RPMI7951 (cell line): Measurements from ENCODE around the gene USP40. TPM values are rescaled to one million over a fixed set of nuclear protein-coding genes. Genes with fewer than 3 reads are reported as not detected.

Experiments
- DNase-seq: peaks from one replicate; pipeline ENCODE4 v3.0.0-alpha.2; 2012; ENCODE audit warnings: low read depth
- total RNA-seq: library from RNA; depleted of rRNA; stranded (reverse); fragments of >200 nt; shearing (Covaris generic); gene quantifications from 2 replicates; pipeline ENCODE4 v1.2.3, GENCODE V29; 2014

Gene USP40
- total RNA-seq, 1 experiment from 2014 or later, result 26.0 TPM

DNA sequence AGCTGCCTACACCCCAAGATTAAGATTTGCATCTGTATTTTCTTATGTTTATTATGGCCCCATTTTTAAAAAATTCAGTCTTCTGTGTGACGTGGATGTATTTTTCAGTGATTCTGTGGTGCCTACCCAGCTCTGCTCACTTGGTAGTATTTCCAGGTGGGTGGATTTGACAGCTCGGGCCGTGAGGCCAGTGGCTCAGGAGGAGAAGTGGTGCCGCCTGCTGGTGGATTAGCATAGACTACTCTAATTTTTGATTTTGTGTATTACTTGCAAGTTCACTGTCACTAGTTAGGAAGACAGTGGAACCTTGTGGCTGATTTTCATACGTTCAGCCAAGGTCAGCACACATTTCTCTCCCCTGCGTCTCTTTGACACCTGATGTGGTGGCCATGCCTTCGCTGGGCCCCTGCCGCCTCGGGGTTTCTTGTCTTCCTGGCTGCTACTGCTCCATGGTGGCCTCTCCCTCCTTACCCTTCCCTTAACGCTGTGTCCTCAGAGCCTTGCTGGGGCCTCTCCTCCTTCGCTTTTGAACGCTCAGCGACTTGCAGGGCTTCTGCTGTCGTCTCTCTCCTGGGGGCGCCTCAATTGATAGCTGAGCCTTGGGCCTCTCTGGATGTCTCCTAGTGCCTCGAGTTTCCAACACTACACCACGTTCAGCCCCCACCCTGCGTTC, 122.9 kb downstream of the USP40 start:
- DNase-seq, result peak; percentile 76

DNA sequence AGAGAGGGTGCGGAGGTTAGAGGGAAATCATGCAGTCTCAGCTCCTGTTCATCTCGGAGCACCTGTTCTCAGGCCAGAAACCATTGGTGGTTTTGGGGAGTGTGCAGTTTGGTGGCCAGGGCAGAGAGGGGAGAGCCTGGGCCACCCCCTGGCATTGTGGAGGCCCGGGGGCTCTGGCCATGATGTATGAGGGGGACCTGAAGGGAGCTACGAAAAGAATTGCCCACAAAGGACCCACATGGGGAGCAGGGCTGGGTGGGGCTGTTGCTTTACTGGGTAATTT, 124.6 kb downstream of the USP40 start:
- DNase-seq, result no peak

DNA sequence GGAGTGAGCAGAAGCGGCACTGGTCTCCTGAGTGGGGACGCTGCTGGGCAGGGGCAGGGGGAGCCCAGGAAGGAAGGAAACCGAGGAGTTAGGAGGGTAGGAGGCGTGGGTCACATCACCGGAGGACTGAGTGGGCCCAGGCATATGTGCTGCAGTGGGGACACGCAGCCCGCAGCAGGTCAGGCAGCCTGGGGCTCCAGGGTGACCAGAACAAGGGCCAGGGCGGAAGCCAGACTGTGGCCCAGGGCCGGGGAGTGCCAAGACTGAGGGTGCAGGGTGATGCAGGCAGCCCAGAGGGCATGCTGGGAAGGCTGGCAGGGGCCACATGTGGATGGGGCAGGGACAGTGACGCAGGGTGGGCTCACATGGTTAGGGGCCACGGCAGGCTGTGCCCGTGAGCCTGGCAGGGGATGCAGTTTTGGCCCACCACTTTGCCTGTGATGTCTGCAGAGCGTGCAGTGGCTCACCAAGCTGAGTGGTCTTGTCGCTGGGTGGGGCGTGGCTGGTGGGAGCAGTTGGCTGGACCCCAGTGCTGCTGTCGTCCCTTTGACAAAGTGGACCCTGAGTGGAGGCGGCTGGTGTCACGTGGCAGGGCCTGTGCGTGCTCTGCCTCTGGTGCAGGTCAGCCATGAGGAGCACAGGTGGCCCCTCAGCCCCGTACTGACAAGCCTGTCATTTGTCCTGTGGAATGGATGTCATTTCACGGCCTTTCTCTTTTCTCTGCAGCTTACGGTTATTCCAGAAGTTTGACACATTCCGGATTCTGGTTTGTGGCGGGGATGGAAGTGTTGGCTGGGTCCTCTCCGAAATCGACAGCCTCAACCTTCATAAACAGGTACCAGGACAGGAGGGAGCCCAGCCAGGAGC, 125.2 kb downstream of the USP40 start:
- no peak for DNase-seq

DNA sequence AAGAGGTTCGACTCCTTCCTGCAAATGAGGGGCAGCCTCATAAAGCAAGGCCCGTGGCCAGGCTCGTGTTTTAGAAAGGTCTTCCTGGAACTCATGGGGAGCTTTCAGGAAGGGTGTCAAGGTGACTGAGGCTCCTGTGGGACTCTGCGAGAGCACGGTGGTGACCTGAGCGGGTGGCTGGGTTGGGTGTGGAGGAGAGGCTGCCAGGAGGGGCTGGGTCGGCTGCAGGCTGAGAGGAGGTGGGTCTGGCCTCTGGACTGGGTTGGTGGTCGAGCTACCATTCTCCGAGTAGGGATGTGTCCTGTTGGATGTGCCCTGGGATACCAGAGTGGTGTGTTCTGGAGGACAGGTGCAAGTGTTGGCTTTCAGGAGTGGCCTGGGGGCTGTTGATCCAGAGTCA, 125.9 kb downstream of the USP40 start:
- no peak for DNase-seq

DNA sequence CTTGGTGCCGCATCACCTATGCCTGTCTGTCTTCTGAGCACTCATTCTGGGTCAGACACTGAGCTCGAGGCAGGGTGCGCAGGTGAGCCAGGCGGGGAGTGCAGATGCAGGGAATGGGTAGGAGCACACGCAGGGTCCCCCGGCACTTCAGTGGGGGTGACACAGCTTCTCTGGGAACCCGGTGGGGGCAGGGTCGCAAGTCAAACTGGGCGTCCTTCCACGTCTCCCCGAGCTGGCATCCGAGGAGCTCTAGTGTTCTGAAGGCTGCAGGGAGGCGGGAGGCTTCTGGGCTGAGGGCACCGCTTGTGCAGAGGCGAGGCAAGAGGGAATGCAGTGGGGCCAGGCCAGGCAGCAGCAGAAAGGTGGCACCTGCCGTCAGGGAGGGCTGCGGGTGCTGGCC, 126.3 kb downstream of the USP40 start:
- no peak for DNase-seq

DNA sequence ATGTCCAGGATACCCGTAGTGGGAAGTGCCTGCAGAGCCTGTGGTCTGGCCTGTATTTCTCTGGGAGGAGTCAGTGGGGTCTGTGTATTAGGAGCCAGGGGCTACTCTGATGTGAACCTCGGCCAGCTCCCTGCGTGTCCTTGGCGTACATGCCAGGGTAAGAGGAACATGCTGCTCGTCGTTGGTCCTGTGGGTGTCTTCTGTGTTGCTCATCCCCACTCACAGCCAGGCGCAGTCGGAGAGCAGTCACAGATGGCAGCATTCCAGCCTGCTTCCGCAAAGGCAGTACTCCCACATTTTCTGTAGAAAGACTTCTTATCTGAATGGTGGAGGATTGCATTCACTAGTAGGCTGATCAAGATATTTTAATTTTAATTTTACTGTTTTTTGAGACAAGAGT, 127.4 kb downstream of the USP40 start:
- no peak for DNase-seq

DNA sequence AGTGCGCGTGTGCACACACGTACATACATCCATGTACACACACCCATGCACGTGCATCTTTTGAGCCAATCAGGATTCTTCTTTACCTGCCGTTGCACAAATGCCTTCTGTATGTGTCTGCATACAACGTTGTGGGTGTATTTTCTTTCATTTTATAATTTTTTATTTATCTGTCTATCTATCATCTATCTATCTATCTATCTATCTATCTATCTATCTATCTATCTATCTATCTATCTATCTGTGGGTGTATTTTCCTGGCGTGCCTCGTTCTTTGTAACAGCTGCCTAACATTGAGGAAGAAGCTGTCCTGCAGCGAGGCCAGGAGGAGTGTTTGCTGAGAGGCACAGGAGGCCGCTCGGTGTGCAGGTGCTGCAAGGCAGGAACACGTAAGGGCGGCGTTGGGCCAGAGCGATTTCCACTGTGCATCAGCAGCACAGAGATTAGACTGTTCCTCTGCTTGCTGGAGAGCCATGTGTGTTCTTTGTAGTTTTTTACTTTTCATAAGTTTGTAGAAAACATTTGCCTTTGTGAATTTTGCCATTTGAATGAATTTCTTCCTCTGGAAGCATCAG, 127.9 kb downstream of the USP40 start:
- no peak for DNase-seq

DNA sequence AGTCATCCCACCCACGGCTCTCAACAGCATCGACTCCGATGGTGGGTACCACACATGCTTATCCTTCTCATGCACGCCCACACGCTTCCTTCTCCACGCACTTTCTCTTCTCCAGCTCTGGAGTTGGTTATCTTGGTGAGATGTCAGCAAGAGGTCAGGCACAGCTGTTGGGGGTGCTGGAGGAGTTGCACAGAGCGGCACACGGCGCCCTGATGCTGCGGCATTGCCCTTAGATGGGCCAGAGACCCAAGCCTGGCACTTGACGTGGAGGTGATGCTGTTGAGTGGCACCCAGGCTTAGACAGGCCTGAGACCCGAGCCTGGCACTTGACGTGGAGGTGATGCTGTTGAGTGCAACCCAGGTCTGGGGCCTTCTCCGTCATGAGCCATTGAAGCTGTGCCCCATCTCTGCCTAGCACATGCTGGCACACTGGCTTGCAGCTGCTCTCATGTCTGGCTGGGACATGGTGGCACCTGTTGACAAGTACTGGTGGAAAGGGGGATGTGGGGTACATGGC, 129.1 kb downstream of the USP40 start:
- DNase-seq, result no peak

DNA sequence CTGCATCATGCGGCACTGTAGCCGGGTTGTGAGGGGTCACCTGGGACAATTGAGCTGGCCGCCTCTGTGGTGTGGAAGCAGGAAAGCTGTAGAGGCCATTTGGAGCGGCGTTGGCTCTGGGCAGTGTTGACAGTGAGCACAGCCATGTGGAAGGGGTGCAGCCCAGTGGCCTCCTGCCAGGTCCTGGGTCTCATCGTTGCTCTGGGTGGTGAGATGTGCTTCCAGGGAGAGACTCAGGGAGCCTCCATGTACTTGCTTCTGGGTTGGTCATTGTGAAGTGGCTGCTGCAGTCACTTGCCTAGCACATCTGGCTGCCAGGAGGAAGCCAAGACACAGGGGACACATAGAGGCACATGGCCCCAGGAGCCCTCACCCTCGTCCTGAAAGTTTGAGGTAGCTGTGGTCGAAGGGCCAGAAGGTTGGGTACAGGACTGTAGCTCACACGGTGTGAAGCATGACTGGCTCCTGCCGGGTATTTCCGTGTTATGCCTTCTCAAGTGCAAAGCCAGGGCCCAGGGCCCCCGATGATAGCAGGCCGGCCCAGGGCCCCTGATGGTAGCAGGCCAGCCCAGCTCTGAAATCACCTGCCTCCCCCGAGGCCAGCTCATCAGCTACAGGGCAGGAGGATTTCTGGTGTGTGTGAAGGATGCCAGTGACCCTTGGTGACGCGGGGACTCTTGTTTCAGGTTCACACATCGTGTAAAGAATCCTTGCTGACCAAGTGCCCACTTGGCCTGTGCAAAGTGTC, 129.7 kb downstream of the USP40 start:
- DNase-seq, result no peak

DNA sequence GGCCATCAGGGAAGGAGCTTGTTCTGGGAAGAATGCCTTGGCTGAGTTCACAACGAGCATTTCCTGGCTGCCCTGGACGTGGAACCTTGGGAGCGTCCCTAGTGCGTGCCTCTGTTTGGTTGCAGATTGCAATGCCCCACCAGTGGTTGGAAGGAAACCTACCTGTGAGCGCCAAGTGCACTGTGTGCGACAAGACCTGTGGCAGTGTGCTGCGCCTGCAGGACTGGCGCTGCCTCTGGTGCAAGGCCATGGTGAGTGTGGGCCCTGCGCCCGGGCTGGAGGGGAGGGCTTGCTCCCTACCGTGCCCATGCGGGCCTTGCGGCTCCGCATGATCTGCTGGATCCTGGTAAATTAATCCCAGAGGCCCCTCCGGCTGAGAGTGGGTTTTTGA, 130.4 kb downstream of the USP40 start:
- DNase-seq, result no peak

DNA sequence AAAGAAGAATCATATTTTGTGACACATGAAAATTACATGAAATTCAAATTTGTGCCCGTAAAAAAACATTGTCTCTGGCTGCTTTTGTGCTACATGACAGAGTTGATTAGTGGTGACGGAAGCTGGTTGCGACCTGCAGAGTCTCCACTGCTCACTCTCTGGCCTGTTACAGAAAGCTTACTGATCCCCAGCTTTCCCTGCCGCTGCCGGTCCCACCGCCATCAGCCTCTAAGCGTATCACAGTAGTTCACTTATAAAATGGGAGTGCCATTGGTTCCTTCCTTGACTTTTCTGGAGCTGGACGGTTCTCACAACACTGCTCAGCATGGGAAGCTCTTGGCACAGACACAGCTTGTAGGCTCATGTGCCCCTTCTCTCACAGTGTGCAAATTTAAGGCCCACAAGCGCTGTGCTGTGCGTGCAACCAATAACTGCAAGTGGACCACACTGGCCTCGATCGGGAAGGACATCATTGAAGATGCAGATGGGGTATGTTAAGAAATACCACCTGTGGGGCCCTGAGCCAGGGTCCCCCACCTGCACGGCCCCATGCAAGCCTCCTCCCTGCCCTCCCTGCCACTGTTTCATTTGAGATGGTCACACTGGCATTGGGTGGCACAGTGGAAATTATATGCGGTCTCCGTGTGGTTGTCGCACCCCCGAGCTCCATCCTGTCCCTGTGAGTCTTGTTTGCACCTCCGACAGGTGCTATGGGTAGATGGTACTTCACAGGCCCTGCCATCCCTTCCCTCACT, 131.0 kb downstream of the USP40 start:
- DNase-seq, result no peak

DNA sequence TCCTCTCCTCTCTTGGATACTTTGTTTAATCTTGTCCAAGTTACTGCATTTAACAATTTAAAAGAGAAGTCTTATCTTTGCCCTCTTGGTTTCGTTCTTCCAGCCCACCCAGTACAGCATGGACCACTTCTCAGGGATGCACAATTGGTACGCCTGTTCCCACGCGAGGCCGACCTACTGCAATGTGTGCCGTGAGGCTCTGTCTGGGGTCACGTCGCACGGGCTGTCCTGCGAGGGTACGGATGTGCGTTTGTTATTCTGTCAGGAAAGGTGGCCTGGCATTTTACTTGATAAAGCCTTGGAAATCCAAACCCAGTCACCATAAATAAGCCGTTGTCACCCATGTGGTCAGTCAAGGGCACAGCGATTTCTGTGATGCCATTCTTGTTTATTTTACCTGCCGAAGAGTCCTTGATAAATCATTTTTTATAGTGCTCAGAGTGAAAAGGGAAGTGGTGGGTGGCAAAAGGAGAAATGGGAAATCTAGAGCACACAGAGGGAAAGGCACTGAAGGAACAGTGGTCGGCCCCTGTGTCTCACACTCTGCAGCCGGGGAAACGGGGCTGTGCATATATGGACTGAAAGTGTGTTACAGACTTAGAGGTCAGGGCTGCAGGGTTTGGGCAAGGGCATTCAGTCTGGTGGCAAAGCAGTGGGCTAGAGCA, 131.8 kb downstream of the USP40 start:
- no peak for DNase-seq

DNA sequence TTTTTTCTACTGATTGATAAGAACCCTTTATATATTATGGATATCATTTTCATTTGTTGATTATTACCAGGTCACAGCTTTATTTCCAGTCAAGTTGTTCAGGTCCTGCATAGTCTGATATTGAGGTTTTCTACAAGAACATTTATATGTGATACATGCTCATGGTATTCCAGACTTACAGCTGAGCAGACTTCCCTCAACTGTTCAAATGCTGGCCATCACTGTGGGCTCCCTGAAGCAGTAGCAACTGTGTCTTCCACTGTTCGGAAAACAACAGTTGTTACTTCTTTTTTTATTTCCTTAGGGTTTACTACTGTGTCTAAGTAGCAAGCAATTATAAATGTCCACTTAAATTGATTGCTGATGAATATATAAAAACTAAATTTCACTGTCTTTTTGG, 132.8 kb downstream of the USP40 start:
- DNase-seq, result no peak

DNA sequence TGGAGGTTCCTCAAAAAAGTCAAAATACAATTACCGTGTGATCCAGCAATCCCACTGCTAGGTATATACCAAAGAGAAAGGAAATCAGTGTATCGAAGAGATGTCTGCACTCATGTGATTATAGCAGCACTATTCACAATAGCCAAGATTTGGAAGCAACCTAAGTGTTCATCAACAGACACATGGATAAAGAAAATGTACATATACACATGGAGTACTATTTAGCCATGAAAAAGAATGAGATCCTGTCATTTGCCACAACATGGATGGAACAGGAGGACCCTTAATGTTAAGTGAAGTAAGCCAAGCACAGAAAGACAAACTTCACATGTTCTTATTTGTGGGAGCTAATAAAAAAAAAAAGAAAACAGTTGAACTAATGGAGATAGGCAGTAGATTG, 133.6 kb downstream of the USP40 start:
- DNase-seq, result no peak

DNA sequence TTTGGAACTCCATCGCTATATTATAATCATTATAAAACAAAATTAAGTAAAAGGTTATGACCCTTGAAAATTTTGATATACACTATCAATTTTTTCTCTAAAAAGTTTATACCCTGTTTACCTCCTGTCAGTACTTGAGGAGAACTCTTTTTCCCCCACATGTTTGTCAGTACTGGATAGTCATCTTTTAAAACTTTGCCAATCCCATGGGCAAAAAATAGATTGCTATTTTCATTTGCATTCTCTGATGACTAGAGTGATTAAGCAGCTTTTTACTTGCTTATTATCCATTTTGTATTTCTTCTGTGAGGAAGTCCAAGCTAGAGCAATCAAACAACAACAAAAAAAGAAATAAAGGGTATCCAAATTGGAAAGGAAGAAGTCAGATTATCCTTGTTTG, 135.9 kb downstream of the USP40 start:
- no peak for DNase-seq

DNA sequence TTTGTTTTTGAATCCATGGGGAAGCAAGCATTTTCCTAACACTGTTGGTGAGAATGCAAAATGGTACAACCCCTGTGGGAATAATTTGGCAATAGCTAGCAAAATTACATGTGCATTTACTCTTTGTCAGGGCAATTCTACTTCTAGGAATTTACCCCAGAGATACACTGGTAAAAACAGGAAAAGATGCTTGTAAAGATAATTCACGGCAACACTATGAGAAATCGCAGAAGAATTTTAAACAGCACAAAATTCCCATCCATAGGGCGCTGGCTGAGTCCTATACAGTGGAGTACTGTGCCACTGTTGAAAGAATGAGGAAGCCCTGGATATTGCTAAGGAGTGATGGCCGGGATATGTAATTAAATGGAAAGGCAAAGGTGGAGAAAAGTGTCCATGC, 136.5 kb downstream of the USP40 start:
- peak; percentile 73 for DNase-seq

DNA sequence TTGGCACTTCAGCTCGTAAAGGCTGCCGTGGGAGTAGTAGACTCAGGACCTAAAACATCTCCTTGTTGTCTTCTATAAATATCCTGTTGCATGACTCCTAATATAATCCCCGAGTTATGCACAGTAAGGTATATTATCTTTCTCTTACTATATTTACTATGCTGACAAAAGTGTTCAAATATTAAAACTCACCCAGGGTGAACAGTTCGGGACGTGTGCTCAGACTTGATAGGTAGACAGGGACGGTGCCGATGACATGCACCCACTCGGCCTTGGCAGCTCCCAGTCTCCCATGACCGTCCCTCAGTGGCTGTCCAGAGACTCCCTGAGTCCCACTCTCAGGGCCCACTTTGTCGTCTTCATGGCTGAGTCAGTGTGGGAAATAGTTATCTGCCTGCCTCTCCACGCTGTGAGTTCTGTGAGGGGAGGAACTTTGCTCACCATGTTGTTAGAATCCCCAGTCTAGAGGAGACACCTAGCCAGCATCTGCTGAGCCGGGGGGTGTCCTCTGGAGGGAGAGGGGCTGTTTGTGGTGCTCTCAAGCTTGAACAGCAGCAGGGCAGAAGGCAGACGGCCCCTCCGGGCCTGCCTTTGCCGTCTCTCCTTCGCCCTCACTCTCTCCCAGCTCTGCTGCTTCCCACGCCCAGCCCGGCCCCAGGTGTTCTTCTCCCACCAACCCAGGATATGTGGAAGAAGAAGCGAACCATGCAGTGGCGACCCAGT, 137.2 kb downstream of the USP40 start:
- no peak for DNase-seq

DNA sequence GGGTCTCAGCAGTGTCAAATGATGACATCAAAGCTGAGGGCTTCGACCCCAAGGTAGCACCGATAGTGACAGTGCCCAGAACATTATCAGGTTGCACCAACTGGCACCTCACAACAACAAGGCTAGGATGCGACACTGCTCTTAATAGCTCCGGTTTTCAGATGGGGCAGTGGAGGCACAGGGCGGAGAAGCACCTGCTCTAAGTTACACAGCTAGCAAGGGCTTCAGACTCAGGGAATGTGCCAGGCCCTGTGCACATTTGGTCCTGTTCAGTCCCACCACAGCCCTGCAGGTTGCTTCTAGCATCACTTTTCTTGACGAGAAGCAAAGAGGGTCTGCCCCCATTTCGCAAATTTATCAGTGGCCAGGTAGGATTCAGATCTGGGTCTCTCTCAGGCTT, 138.1 kb downstream of the USP40 start:
- DNase-seq, result no peak

DNA sequence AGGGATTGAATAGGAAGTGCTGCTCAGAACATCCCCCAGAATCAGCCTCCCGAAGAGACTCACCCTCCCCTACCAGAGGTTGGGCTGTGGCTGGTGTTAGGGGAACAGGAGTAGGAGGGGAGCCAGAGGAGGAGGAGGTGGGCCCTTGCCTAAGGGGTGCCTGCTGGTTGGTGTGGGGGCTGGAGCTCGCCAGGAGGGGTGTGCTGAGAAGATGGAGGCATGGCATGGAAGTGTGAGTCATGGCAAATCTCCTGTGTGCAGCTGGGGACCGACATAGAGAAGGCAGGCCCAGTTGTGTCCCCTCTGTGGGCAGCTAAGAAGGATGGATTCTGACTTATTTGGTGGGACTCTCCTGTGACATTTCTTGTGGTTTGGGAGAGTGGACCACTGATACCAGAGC, 138.6 kb downstream of the USP40 start:
- DNase-seq, result peak; percentile 32

DNA sequence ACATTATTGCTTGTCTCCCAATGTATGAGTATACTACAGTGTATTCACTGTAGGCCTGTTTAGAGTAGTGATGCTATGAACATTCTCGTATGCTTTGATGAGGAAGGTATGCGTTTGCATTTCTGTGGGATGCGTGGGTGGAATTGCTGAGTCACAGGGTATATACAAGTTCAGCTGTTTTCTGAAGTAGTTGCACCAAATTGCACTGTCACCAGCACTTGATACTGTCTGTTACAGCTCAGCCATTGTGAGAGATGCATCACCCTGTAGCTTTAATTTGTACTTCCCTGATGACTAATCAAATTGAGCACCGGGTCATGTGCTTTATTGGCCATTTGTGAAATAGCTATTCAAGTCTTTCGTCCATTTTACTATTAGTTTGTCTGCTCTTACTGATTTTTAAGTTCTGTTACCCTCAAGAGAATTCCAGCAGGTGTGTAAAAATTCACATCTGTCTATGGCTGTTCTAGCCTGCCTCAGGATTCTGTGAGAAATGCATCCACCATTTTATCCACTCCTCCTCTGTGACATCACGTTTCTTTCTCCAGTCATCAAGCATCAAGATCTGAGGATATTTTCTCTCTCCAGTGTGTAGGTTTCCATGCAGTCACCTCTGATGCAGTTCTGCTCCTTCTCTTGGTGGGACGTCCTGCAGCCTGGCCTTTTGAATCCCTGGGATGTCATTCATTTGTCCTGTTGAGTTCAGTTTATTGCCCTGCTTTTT, 139.8 kb downstream of the USP40 start:
- peak; percentile 94 for DNase-seq
